ENCODE results near the gene TBC1D17. TPM values are rescaled to one million over a fixed set of nuclear protein-coding genes. Genes with fewer than 3 reads are reported as not detected.

Gene TBC1D17
- total and polyA plus RNA-seq, 2 of the 13 experiments (the other 11 are each of a cell fraction or from before 2014, with no cell fraction given) = 9.7 to 16.9 TPM

DNA sequence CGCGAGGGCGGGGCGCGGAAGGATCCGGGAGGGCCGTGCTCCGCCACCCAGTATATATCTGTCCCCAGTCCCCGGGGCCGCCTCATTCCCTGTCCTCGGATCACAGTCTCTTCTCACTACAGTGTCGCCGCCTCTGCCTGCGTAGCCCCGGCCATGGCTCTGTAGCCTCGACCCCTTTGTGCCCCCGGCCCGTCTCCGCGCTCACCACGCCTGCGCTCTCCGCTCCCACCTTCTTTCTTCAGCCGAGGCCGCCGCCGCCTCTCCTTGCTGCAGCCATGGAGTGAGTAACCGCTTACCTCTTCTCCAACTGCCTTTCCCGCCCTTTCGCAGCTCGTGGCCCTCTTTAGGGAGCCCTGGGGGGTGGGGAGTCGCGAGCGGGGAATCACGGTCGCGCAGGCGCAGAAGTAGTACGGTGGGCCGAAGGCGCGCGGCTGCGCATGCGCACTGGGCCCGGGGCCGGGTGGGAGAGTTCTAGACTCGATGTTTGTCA lies 51.7 kb downstream of the TBC1D17 start, which contains the start of the genes ATF5 and NUP62 (continued):
- TF ChIP-seq ZBTB14 (CRISPR knock-in tag; IDR thresholded peaks at IDR 0.05) (peak; percentile 65), ZNF484 (CRISPR knock-in tag; IDR thresholded peaks at IDR 0.05; ENCODE audit: borderline replicate concordance, low read depth) (0 out of 2 replicates have a peak, but pooled peaks have one; percentile 86), NR3C1 (CRISPR knock-in tag; IDR thresholded peaks at IDR 0.05) (peak; percentile 25; the same call in 1 of the 2 replicates), KAT8 (CRISPR knock-in tag; IDR thresholded peaks at IDR 0.05) (peak; percentile 89), ZNF615 (CRISPR knock-in tag; IDR thresholded peaks at IDR 0.05; ENCODE audit: borderline replicate concordance) (peak; percentile 57; the same call in 1 of the 2 replicates), GATAD2A (CRISPR knock-in tag; IDR thresholded peaks at IDR 0.05) (no peak; the same call in 1 of the 2 replicates), SP1 (IDR thresholded peaks at IDR 0.05) (no peak), SP1 (CRISPR knock-in tag; IDR thresholded peaks at IDR 0.05) (peak; percentile 44), JUNB (CRISPR knock-in tag; IDR thresholded peaks at IDR 0.05; ENCODE audit: borderline replicate concordance) (peak; percentile 69; the same call in 1 of the 2 replicates), MAZ (IDR thresholded peaks at IDR 0.05; ENCODE audit: borderline replicate concordance, low read depth, low read length) (no peak), MAZ (CRISPR knock-in tag; IDR thresholded peaks at IDR 0.05; ENCODE audit: low read depth) (0 out of 2 replicates have a peak, but pooled peaks have one; percentile 65), ZNF724P (CRISPR knock-in tag; IDR thresholded peaks at IDR 0.05; ENCODE audit: borderline replicate concordance) (peak; percentile 47; the same call in 1 of the 2 replicates), CHD2 (IDR thresholded peaks at IDR 0.05; ENCODE audit: low read depth, low read length) (peak; percentile 72), RXRB (CRISPR knock-in tag; IDR thresholded peaks at IDR 0.05; ENCODE audit: borderline replicate concordance) (no peak), ZNF329 (CRISPR knock-in tag; IDR thresholded peaks at IDR 0.05; ENCODE audit: low read depth) (no peak; the same call in 1 of the 2 replicates), ZNF816 (CRISPR knock-in tag; IDR thresholded peaks at IDR 0.05; ENCODE audit: borderline replicate concordance) (0 out of 2 replicates have a peak, but pooled peaks have one; percentile 70), HNRNPK (IDR thresholded peaks at IDR 0.05; ENCODE audit: low read depth, low read length, poor library complexity, severe bottlenecking) (no peak), PAWR (CRISPR knock-in tag; IDR thresholded peaks at IDR 0.05; ENCODE audit: borderline replicate concordance) (0 out of 2 replicates have a peak, but pooled peaks have one; percentile 76), ZFP41 (CRISPR knock-in tag; IDR thresholded peaks at IDR 0.05; ENCODE audit: borderline replicate concordance) (peak; percentile 69; the same call in 1 of the 2 replicates), RBFOX2 (IDR thresholded peaks at IDR 0.05; ENCODE audit: low read depth, low read length) (peak; percentile 97), TCF7 (IDR thresholded peaks at IDR 0.05; ENCODE audit: low read depth) (no peak), STAT5B (CRISPR knock-in tag; IDR thresholded peaks at IDR 0.05) (peak; percentile 83), GLMP (CRISPR knock-in tag; IDR thresholded peaks at IDR 0.05; ENCODE audit: borderline replicate concordance) (no peak)
- TF ChIP-seq, protein P1, sequence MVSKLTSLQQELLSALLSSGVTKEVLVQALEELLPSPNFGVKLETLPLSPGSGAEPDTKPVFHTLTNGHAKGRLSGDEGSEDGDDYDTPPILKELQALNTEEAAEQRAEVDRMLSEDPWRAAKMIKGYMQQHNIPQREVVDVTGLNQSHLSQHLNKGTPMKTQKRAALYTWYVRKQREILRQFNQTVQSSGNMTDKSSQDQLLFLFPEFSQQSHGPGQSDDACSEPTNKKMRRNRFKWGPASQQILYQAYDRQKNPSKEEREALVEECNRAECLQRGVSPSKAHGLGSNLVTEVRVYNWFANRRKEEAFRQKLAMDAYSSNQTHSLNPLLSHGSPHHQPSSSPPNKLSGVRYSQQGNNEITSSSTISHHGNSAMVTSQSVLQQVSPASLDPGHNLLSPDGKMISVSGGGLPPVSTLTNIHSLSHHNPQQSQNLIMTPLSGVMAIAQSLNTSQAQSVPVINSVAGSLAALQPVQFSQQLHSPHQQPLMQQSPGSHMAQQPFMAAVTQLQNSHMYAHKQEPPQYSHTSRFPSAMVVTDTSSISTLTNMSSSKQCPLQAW (CRISPR knock-in tag; IDR thresholded peaks at IDR 0.05) = peak; percentile 81
- TF ChIP-seq, protein P2, sequence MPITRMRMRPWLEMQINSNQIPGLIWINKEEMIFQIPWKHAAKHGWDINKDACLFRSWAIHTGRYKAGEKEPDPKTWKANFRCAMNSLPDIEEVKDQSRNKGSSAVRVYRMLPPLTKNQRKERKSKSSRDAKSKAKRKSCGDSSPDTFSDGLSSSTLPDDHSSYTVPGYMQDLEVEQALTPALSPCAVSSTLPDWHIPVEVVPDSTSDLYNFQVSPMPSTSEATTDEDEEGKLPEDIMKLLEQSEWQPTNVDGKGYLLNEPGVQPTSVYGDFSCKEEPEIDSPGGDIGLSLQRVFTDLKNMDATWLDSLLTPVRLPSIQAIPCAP (CRISPR knock-in tag; IDR thresholded peaks at IDR 0.05; ENCODE audit: low read depth) = no peak
- TF ChIP-seq, protein P3, sequence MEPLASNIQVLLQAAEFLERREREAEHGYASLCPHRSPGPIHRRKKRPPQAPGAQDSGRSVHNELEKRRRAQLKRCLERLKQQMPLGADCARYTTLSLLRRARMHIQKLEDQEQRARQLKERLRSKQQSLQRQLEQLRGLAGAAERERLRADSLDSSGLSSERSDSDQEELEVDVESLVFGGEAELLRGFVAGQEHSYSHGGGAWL (CRISPR knock-in tag; IDR thresholded peaks at IDR 0.05) = peak; percentile 69; the same call in 1 of the 2 replicates
